Measurements from ENCODE around the gene YOD1.

- no peak for TF ChIP-seq TEAD4 (IDR thresholded peaks at IDR 0.05)
- TF ChIP-seq FOXM1 (IDR thresholded peaks at IDR 0.05; ENCODE audit: borderline replicate concordance, low read depth): no peak
Measured at GRCh38 chr1:207069858-207070506, 19.0 kb upstream of the YOD1 start.
